ENCODE data around the gene TRAIP.

DNA sequence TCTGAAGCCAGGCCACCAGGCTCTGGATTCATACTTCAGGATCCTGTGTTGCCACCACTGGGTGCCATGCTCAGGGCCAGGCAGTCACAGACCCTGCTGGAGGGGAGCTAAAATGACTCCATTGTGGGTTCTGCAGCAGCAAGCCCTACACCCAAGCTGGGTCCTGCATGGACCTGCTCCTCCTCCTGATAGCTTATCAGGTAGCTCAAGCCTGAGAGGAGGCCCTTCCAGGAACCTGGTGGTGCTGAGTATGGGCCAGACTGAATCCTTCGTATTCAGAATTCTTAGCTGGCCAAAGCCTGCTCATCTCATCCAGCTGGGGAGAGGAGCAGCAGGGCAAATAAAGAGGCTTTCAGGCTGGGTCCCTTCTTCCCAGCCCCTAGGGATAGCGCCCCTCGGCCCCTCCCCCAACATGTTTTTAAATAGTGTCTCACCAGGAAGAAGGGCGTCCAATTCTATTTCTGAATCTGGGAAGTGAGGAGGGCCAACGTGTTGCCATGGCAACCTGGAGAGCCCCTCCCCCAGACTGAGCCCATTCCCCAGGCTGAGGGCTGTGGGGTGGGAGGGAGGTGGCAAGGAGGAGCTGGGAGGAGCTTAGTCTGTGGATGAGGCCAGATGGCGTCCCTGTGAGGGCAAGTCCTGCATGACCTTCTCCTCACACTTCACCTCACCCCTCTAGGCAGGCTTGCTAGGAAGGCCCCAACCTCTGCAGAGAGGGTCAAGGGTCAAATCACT is 24.4 kb upstream of the TRAIP start:
- TF ChIP-seq, protein P1, sequence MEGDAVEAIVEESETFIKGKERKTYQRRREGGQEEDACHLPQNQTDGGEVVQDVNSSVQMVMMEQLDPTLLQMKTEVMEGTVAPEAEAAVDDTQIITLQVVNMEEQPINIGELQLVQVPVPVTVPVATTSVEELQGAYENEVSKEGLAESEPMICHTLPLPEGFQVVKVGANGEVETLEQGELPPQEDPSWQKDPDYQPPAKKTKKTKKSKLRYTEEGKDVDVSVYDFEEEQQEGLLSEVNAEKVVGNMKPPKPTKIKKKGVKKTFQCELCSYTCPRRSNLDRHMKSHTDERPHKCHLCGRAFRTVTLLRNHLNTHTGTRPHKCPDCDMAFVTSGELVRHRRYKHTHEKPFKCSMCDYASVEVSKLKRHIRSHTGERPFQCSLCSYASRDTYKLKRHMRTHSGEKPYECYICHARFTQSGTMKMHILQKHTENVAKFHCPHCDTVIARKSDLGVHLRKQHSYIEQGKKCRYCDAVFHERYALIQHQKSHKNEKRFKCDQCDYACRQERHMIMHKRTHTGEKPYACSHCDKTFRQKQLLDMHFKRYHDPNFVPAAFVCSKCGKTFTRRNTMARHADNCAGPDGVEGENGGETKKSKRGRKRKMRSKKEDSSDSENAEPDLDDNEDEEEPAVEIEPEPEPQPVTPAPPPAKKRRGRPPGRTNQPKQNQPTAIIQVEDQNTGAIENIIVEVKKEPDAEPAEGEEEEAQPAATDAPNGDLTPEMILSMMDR (conservative IDR thresholded peaks at IDR 0.05 in 1 of 2, IDR thresholded peaks at IDR 0.05 in 1 of 2; ENCODE audit: low read depth in 1 of 2, low read length in 2 of 2) = no peak
- no peak for TF ChIP-seq EZH2 (IDR thresholded peaks at IDR 0.05; ENCODE audit: low read length, missing control alignments)
